ENCODE measurements around the gene MEIOB. TPM values are rescaled to one million over a fixed set of nuclear protein-coding genes. Genes with fewer than 3 reads are reported as not detected.

The MEIOB gene
- total RNA-seq, 1 experiment from 2014 or later: not detected

DNA sequence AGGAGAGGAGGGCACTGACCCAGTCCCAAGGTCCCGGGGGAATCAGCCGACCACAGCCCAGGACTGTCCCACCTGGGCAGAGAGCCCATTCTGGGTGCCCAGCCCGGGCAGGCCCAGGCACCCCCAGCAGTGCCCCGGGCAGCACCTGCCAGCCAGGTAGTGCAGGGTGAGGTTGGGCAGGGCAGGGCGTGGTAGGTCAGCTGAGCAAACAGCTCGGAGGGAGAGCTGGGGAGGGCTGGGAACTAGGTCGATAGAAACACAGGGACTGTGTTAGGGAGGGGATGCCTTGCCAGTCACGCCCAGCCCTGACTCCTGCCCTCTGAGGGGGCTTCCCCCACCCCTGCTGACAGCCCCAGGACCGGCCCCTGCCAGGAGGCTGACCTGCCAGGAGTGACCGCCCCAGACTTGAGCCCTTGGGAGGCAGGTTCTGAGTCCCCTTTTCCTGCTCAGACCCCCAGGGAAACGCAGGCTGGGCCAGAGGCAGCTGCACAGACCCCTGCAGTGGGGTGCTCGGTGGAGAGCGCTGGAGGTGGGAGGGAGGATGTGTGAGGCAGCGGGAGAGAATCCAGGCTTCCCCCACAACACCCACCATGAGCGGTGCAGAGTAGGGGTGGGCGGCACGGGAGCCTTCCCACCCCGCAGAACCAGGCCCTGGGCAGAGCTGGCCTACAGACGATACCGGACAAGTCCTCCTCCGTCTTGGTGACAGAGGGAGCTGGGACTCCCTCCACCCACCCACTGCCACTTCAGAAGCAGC lies 41.5 kb upstream of the MEIOB start:
- peak; percentile 58 for DNase-seq (ENCODE audit: unreplicated experiment)
- H3K36me3 Mint-ChIP-seq (ENCODE audit: insufficient read depth, unreplicated experiment): no peaks in the 10 kb centered on the region
- no TSS peak for BruUV-seq (replicated peaks)
- ChIA-PET POLR2A (interaction anchor here (0.7 to 0.9 kb wide), 2 partner anchors 130 to 302 kb away, joined by 3 read pairs; no protein-coding TSS in a partner anchor), CTCF (interaction anchor here (1.0 to 1.2 kb wide), 2 partner anchors 13 kb away, joined by 3 to 4 read pairs; no protein-coding TSS in a partner anchor)
- intact Hi-C loops (cut with micrococcal nuclease): no loop called here
- H3K4me1 Mint-ChIP-seq (ENCODE audit: insufficient read depth, unreplicated experiment): no peaks in the 10 kb centered on the region
- no peaks in the 10 kb centered on the region for H3K9me3 Mint-ChIP-seq (ENCODE audit: unreplicated experiment)
- H3K4me3 Mint-ChIP-seq (ENCODE audit: unreplicated experiment): no peak overlapping the region
- H3K27ac Mint-ChIP-seq (ENCODE audit: low read depth, unreplicated experiment): no peak overlapping the region
- peaks cover 16% of the 10 kb centered on the region for H3K27me3 Mint-ChIP-seq (ENCODE audit: insufficient read depth, unreplicated experiment)
- TF ChIP-seq, protein P1, sequence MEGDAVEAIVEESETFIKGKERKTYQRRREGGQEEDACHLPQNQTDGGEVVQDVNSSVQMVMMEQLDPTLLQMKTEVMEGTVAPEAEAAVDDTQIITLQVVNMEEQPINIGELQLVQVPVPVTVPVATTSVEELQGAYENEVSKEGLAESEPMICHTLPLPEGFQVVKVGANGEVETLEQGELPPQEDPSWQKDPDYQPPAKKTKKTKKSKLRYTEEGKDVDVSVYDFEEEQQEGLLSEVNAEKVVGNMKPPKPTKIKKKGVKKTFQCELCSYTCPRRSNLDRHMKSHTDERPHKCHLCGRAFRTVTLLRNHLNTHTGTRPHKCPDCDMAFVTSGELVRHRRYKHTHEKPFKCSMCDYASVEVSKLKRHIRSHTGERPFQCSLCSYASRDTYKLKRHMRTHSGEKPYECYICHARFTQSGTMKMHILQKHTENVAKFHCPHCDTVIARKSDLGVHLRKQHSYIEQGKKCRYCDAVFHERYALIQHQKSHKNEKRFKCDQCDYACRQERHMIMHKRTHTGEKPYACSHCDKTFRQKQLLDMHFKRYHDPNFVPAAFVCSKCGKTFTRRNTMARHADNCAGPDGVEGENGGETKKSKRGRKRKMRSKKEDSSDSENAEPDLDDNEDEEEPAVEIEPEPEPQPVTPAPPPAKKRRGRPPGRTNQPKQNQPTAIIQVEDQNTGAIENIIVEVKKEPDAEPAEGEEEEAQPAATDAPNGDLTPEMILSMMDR (IDR thresholded peaks at IDR 0.05; ENCODE audit: unreplicated experiment): no peak

DNA sequence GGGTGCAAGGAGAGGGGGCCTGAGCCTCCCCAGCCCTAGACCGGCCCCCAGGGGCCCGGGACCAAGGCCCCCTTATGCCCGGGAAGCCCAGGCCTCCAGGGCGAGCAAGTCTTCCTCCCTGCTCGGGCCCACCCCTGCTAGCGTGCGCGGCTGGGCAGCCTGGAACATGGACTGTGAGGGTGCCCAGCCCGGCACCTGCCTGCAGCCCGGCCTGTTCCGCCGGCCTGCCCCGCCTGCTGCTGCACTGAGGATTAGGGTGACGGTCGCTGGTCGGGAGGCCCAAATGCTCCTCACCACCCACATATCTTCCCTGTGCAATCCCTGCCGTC lies 40.2 kb upstream of the MEIOB start:
- H3K4me3 Mint-ChIP-seq (ENCODE audit: unreplicated experiment): no peak overlapping the region
- CTCF ChIA-PET: interaction anchor here (0.6 to 1.2 kb wide), 2 partner anchors 11 to 17 kb away, joined by 3 read pairs; no protein-coding TSS in a partner anchor
- intact Hi-C loops (cut with micrococcal nuclease): no loop called here

DNA sequence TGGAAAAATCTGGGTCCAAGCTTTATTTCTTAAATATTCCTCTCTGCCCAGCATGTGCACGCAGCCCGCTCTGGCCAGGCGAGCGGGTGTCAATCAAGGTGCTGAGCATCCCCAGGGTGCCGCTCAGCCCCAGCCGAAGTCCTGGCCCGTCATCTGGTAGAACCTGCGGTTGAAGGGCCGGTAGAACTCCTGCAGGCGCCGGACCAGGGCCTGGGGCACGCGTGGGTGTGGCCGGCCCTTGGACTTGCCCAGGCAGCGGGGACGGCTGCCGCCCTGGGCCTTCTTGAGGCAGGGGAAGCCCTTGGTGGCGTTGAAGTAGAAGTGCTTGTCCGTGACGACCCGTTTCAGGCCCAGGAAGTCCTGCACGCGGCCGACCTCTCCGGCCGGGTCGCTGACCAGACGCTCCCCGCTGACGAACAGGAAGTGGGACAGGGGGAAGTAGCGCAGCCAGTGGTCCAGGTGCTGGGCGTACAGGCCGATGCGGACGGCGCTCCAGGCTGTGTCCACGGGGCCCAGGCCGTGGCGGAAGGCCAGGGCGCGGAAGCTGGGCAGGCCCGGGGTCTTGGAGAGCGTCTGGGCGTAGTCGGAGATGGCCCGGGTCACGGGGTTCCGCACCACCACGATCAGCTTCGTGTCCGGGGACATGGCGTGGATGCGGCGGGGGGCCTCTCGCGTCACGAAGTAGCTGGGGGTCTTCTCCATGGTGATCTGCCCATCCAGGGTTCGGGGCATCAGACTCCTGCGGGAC lies 39.7 kb upstream of the MEIOB start:
- no peak overlapping the region for H3K4me3 Mint-ChIP-seq (ENCODE audit: unreplicated experiment)
- POLR2A ChIA-PET: no interaction called here
- TF ChIP-seq, protein P1 (IDR thresholded peaks at IDR 0.05; ENCODE audit: unreplicated experiment): no peak
- BruUV-seq (replicated peaks): no TSS peak
- H3K27me3 Mint-ChIP-seq (ENCODE audit: insufficient read depth, unreplicated experiment): peaks cover 8% of the 10 kb centered on the region
- no peaks in the 10 kb centered on the region for H3K9me3 Mint-ChIP-seq (ENCODE audit: unreplicated experiment)
- no peak overlapping the region for H3K27ac Mint-ChIP-seq (ENCODE audit: low read depth, unreplicated experiment)
- H3K36me3 Mint-ChIP-seq (ENCODE audit: insufficient read depth, unreplicated experiment): no peaks in the 10 kb centered on the region
- intact Hi-C loops (cut with micrococcal nuclease): no loop called here
- CTCF ChIA-PET: interaction anchor here (0.6 to 1.2 kb wide), 2 partner anchors 12 to 18 kb away, joined by 3 read pairs; no protein-coding TSS in a partner anchor
- H3K4me1 Mint-ChIP-seq (ENCODE audit: insufficient read depth, unreplicated experiment): no peaks in the 10 kb centered on the region
- DNase-seq (ENCODE audit: unreplicated experiment): no peak

More for the DNA sequence above, 40.2 kb upstream of the MEIOB start:
- Mint-ChIP-seq H3K27ac (ENCODE audit: low read depth, unreplicated experiment) (no peak overlapping the region), H3K27me3 (ENCODE audit: insufficient read depth, unreplicated experiment) (peaks cover 12% of the 10 kb centered on the region), H3K4me1 (ENCODE audit: insufficient read depth, unreplicated experiment) (no peaks in the 10 kb centered on the region), H3K36me3 (ENCODE audit: insufficient read depth, unreplicated experiment) (no peaks in the 10 kb centered on the region), H3K9me3 (ENCODE audit: unreplicated experiment) (no peaks in the 10 kb centered on the region)
- DNase-seq (ENCODE audit: unreplicated experiment): no peak
- BruUV-seq (replicated peaks): no TSS peak
- POLR2A ChIA-PET: no interaction called here
- TF ChIP-seq, protein P1 (IDR thresholded peaks at IDR 0.05; ENCODE audit: unreplicated experiment): no peak

DNA sequence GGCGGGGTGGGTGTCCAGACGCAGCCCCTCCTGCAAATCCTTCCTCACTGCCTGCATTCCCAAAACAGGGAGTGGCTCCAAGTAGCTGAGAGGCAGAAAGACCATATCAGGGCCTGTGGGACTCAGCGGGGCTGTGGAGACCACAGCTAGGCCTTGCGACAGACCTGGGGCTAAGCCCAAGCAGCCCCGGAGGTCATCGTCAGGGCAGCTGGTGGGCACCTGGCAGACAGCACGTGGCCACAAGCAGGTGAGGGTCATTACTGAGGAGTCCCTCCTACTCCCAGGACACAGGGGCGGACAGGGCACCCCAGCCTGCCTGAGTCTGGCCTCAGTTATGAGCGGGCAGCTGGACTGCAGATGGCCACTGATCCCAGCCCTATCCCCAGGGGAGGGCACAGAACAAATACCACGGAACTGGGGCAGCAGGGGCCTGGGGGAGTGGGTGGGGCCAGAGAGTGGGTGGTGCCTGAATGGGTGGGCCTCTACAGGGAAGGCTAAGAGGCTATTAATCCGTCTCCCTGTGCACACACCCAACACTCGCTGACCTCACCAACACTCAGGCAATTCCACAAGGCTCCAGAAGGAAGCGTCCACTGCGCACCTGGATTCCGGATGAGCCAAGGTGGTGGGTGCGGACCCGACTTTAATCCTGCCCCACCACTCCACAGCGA lies 37.7 kb upstream of the MEIOB start:
- Mint-ChIP-seq H3K36me3 (ENCODE audit: insufficient read depth, unreplicated experiment) (peaks cover 2% of the 10 kb centered on the region), H3K27me3 (ENCODE audit: insufficient read depth, unreplicated experiment) (peaks cover 11% of the 10 kb centered on the region), H3K9me3 (ENCODE audit: unreplicated experiment) (no peaks in the 10 kb centered on the region), H3K27ac (ENCODE audit: low read depth, unreplicated experiment) (no peak overlapping the region), H3K4me1 (ENCODE audit: insufficient read depth, unreplicated experiment) (no peaks in the 10 kb centered on the region), H3K4me3 (ENCODE audit: unreplicated experiment) (no peak overlapping the region)
- no peak for DNase-seq (ENCODE audit: unreplicated experiment)
- ChIA-PET CTCF (no interaction called here), POLR2A (interaction anchor here (1.2 kb wide), 1 partner anchor 10 kb away, joined by 3 read pairs; no protein-coding TSS in a partner anchor)
- intact Hi-C loops (cut with micrococcal nuclease): no loop called here
- TF ChIP-seq, protein P1 (IDR thresholded peaks at IDR 0.05; ENCODE audit: unreplicated experiment): no peak
- no TSS peak for BruUV-seq (replicated peaks)
